Measurements from ENCODE around the gene MBNL1.

GRCh38 chr3:152419748-152420147 is 151.0 kb downstream of the MBNL1 start:
- TF ChIP-seq CTCF (conservative IDR thresholded peaks at IDR 0.05; ENCODE audit: low read length) (no peak), EZH2phosphoT487 (IDR thresholded peaks at IDR 0.05; ENCODE audit: borderline replicate concordance, low read depth, low read length) (no peak)
